ENCODE data around the gene RBM34. TPM values are rescaled to one million over a fixed set of nuclear protein-coding genes. Genes with fewer than 3 reads are reported as not detected.
"Not testable (repeated sequence)": the region's sequence is repeated elsewhere in the genome, so short reads cannot be mapped to it uniquely, and the experiment has no call there.

RBM34 gene
- total and polyA plus RNA-seq, 2 experiments from 2014 or later, result 54.4 to 75.4 TPM

DNA sequence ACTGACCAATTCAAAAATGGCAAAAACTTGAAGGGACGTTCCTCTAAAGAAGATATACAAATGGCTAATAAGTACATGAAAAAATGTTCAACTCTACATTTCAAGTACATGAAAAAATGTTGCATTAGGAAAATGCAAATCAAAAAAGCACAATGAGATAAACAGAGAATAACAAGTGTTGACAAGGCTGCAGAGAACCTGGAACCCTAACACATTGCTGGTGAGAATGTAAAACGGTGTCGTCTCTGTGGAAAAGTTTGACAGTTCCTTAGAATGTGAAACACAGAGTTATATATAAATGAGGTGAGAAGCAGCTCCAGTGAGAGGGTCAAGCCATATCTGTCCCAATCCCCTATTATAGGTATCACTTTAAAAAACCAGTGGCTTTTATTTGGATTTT lies 44.6 kb upstream of the RBM34 start:
- DNase-seq (ENCODE audit: low spot score), result no peak

GRCh38 chr1:235203428-235203827 lies 42.4 kb upstream of the RBM34 start:
- Histone ChIP-seq H3K9me2 (replicated peaks; ENCODE audit: insufficient read depth) (no peaks in the 10 kb centered on the region), H3K27ac (no peak overlapping the region), H2AFZ (no peak overlapping the region), H4K20me1 (ENCODE audit: insufficient read depth, poor library complexity, severe bottlenecking) (no peaks in the 10 kb centered on the region), H3K9me3 (ENCODE audit: low read depth) (no peaks in the 10 kb centered on the region), H3K79me2 (no peaks in the 10 kb centered on the region), H3K4me2 (no peak overlapping the region), H3K4me3 (no peak overlapping the region), H3K27me3 (no peaks in the 10 kb centered on the region), H3K36me3 (replicated peaks; ENCODE audit: insufficient read depth, low read depth) (no peaks in the 10 kb centered on the region), H3K4me1 (ENCODE audit: insufficient read depth) (no peaks in the 10 kb centered on the region)
- DNase-seq (ENCODE audit: low spot score), result no peak
- TF ChIP-seq EZH2phosphoT487 (IDR thresholded peaks at IDR 0.05; ENCODE audit: low read depth, severe bottlenecking, unreplicated experiment) (no peak), EZH2 (IDR thresholded peaks at IDR 0.05; ENCODE audit: borderline replicate concordance) (no peak)
- TF ChIP-seq, protein P1, sequence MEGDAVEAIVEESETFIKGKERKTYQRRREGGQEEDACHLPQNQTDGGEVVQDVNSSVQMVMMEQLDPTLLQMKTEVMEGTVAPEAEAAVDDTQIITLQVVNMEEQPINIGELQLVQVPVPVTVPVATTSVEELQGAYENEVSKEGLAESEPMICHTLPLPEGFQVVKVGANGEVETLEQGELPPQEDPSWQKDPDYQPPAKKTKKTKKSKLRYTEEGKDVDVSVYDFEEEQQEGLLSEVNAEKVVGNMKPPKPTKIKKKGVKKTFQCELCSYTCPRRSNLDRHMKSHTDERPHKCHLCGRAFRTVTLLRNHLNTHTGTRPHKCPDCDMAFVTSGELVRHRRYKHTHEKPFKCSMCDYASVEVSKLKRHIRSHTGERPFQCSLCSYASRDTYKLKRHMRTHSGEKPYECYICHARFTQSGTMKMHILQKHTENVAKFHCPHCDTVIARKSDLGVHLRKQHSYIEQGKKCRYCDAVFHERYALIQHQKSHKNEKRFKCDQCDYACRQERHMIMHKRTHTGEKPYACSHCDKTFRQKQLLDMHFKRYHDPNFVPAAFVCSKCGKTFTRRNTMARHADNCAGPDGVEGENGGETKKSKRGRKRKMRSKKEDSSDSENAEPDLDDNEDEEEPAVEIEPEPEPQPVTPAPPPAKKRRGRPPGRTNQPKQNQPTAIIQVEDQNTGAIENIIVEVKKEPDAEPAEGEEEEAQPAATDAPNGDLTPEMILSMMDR (IDR thresholded peaks at IDR 0.05; ENCODE audit: poor library complexity), result no peak
- whole genome bisulfite sequencing (ENCODE audit: low lambda C conversion rate, missing lambda C conversion rate), result 94% methylated on average over 1 of the region's 1 CpG

More for the DNA sequence above, 44.6 kb upstream of the RBM34 start:
- Histone ChIP-seq H3K27ac (no peak overlapping the region), H3K4me1 (ENCODE audit: insufficient read depth) (no peaks in the 10 kb centered on the region), H3K4me2 (no peak overlapping the region), H3K79me2 (no peaks in the 10 kb centered on the region), H3K9me2 (replicated peaks; ENCODE audit: insufficient read depth) (no peaks in the 10 kb centered on the region), H2AFZ (no peak overlapping the region), H4K20me1 (ENCODE audit: insufficient read depth, poor library complexity, severe bottlenecking) (no peaks in the 10 kb centered on the region), H3K9me3 (ENCODE audit: low read depth) (no peaks in the 10 kb centered on the region), H3K27me3 (no peaks in the 10 kb centered on the region), H3K36me3 (replicated peaks; ENCODE audit: insufficient read depth, low read depth) (no peaks in the 10 kb centered on the region), H3K4me3 (no peak overlapping the region)
- WGBS (ENCODE audit: low lambda C conversion rate, missing lambda C conversion rate), result 95% methylated on average over 3 of the region's 3 CpGs
- TF ChIP-seq EZH2phosphoT487 (IDR thresholded peaks at IDR 0.05; ENCODE audit: low read depth, severe bottlenecking, unreplicated experiment) (no peak), EZH2 (IDR thresholded peaks at IDR 0.05; ENCODE audit: borderline replicate concordance) (no peak)
- TF ChIP-seq, protein P1 (IDR thresholded peaks at IDR 0.05; ENCODE audit: poor library complexity), result no peak

GRCh38 chr1:235202447-235202846 lies 41.4 kb upstream of the RBM34 start:
- H3K4me3 ChIP-seq; H4K20me1 ChIP-seq (ENCODE audit: insufficient read depth, poor library complexity, severe bottlenecking); H3K9me3 ChIP-seq (ENCODE audit: low read depth); H3K27ac ChIP-seq; H3K4me2 ChIP-seq; H3K36me3 ChIP-seq (replicated peaks; ENCODE audit: insufficient read depth, low read depth); H2AFZ ChIP-seq; H3K79me2 ChIP-seq; H3K9me2 ChIP-seq (replicated peaks; ENCODE audit: insufficient read depth); H3K4me1 ChIP-seq (ENCODE audit: insufficient read depth); H3K27me3 ChIP-seq; DNase-seq (ENCODE audit: low spot score): not testable (repeated sequence)
- WGBS (ENCODE audit: low lambda C conversion rate, missing lambda C conversion rate), result 95% methylated on average over 5 of the region's 5 CpGs

GRCh38 chr1:235199441-235199840 lies 38.4 kb upstream of the RBM34 start:
- no peaks in the 10 kb centered on the region for H3K79me2 ChIP-seq
- no peaks in the 10 kb centered on the region for H3K9me3 ChIP-seq (ENCODE audit: low read depth)
- H3K9me2 ChIP-seq (replicated peaks; ENCODE audit: insufficient read depth), result no peaks in the 10 kb centered on the region
- no peak overlapping the region for H2AFZ ChIP-seq
- 54% methylated on average over 6 of the region's 6 CpGs for WGBS (ENCODE audit: low lambda C conversion rate, missing lambda C conversion rate)
- peak; percentile 19 for DNase-seq (ENCODE audit: low spot score)
- no peaks in the 10 kb centered on the region for H4K20me1 ChIP-seq (ENCODE audit: insufficient read depth, poor library complexity, severe bottlenecking)
- H3K4me1 ChIP-seq (ENCODE audit: insufficient read depth), result no peaks in the 10 kb centered on the region
- TF ChIP-seq, protein P1 (IDR thresholded peaks at IDR 0.05; ENCODE audit: poor library complexity), result peak; percentile 32
- no peak for TF ChIP-seq EZH2phosphoT487 (IDR thresholded peaks at IDR 0.05; ENCODE audit: low read depth, severe bottlenecking, unreplicated experiment)
- H3K27me3 ChIP-seq, result no peaks in the 10 kb centered on the region
- no peak overlapping the region for H3K4me2 ChIP-seq
- H3K27ac ChIP-seq, result no peak overlapping the region
- no peak overlapping the region for H3K4me3 ChIP-seq
- no peaks in the 10 kb centered on the region for H3K36me3 ChIP-seq (replicated peaks; ENCODE audit: insufficient read depth, low read depth)

Data from hepatocyte (in vitro differentiated cells).